Neural progenitor cell (in vitro differentiated cells): ENCODE measurements around the gene GPRC5B. TPM values are rescaled to one million over a fixed set of nuclear protein-coding genes. Genes with fewer than 3 reads are reported as not detected.

Experiments used
- DNase-seq: peaks from one replicate; pipeline ENCODE4 v3.0.0-alpha.2; 2016; ENCODE audit warnings: low spot score
- H2AFZ ChIP-seq: fragments of 200-600 bp; sonication (generic); replicated peaks from 2 replicates; pipeline ENCODE4 v1.6.1; 2016; ENCODE audit warnings: antibody characterized with exemption
- H3F3A ChIP-seq: fragments of 200-600 bp; sonication (generic); 2 replicates; pipeline ENCODE4 v1.6.1; 2016; ENCODE audit warnings: antibody characterized with exemption, low read depth
- H3K27ac ChIP-seq: fragments of 200-600 bp; sonication (generic); 2 replicates; pipeline ENCODE4 v1.5.1; 2016; ENCODE audit warnings: mild to moderate bottlenecking
- H3K27me3 ChIP-seq: fragments of 200-600 bp; sonication (generic); 2 replicates; pipeline ENCODE4 v1.6.1; 2016; ENCODE audit warnings: mild to moderate bottlenecking, moderate library complexity
- H3K36me3 ChIP-seq: fragments of 200-600 bp; sonication (generic); 2 replicates; pipeline ENCODE4 v1.5.1; 2016
- H3K4me1 ChIP-seq: fragments of 200-600 bp; sonication (generic); 2 replicates; pipeline ENCODE4 v1.6.1; 2016; ENCODE audit warnings: mixed run types
- H3K4me2 ChIP-seq: fragments of 200-600 bp; sonication (generic); 2 replicates; pipeline ENCODE4 v1.6.1; 2016
- H3K4me3 ChIP-seq: fragments of 200-600 bp; sonication (generic); 2 replicates; pipeline ENCODE4 v1.5.1; 2016
- H3K79me2 ChIP-seq: fragments of 200-600 bp; sonication (generic); 2 replicates; pipeline ENCODE4 v1.6.1; 2016; ENCODE audit warnings: low read depth
- H3K9ac ChIP-seq: fragments of 200-600 bp; sonication (generic); 2 replicates; pipeline ENCODE4 v1.6.1; 2016
- H3K9me3 ChIP-seq: fragments of 200-600 bp; sonication (generic); 2 replicates; pipeline ENCODE4 v1.5.1; 2016; ENCODE audit warnings: low read depth
- H4K20me1 ChIP-seq: fragments of 200-600 bp; sonication (generic); 2 replicates; pipeline ENCODE4 v1.6.1; 2016; ENCODE audit warnings: low read depth
- H3K27ac Mint-ChIP-seq: 3 replicates; pipeline ENCODE4 v1.8.0; 2021; ENCODE audit warnings: mixed read lengths
- H3K27me3 Mint-ChIP-seq: 2 replicates; pipeline ENCODE4 v1.8.0; 2022; ENCODE audit warnings: low read depth, mild to moderate bottlenecking, inconsistent platforms, moderate library complexity, mixed read lengths; ENCODE audit not compliant: insufficient read depth
- H3K36me3 Mint-ChIP-seq: 3 replicates; pipeline ENCODE4 v1.8.0; 2021; ENCODE audit warnings: mixed read lengths
- H3K4me1 Mint-ChIP-seq: 3 replicates; pipeline ENCODE4 v1.8.0; 2021; ENCODE audit warnings: mixed read lengths
- H3K4me3 Mint-ChIP-seq: 3 replicates; pipeline ENCODE4 v1.8.0; 2021; ENCODE audit warnings: mild to moderate bottlenecking, moderate library complexity, mixed read lengths
- H3K9me3 Mint-ChIP-seq: 3 replicates; pipeline ENCODE4 v1.8.0; 2020; ENCODE audit warnings: mixed read lengths
- EZH2 ChIP-seq: fragments of 200-600 bp; sonication (generic); IDR thresholded peaks from 2 replicates; pipeline ENCODE4 v1.6.1; 2017; ENCODE audit warnings: antibody characterized with exemption, mild to moderate bottlenecking, moderate library complexity
- EZH2phosphoT487 ChIP-seq: fragments of 200-600 bp; sonication (generic); IDR thresholded peaks from 2 replicates; pipeline ENCODE4 v1.6.1; 2017; ENCODE audit warnings: antibody characterized with exemption
- total RNA-seq: library from RNA; depleted of rRNA; stranded (reverse); fragments of >200 nt; gene quantifications from 2 replicates; pipeline ENCODE4 v1.2.3, GENCODE V29; 2015; ENCODE audit warnings: low replicate concordance
- TF ChIP-seq, protein P1 (sequence below): fragments of 200-600 bp; sonication (generic); IDR thresholded peaks from 2 replicates; pipeline ENCODE4 v1.5.1; 2017; ENCODE audit warnings: antibody characterized with exemption, mild to moderate bottlenecking

The GPRC5B gene
- total RNA-seq, 1 donor from 2014 or later = 21.1 TPM

DNA sequence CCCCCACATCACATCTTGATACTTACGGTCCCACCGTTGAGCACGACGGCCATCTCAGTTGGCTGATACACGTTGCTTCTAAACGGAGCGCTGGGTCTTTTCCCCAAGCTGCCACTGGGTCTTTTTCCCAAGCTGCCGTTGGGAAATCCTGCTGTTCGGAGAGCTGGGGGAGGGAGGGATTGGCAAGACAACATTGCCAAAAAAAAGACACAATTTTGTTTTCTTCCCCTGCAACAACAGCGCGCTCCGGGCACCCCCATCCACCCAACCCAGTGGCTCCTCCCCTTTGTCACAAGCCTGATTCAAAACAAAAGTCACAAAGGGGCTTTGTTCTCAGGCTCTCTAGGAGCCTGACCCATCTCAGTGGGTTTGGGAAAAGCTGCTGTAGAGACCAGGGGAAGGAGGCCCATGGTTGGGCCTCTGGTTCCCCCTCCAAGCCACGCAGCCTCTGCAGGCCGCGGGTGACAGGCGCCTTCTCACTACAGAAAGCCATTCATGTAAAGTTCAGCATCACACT, 22.8 kb downstream of the GPRC5B start:
- peak overlapping the region; percentile 99 for H3K27ac Mint-ChIP-seq
- H3K9me3 ChIP-seq = no peaks in the 10 kb centered on the region
- peak overlapping the region; percentile 80 for H3K4me3 Mint-ChIP-seq
- no peak for TF ChIP-seq EZH2phosphoT487
- TF ChIP-seq, protein P1, sequence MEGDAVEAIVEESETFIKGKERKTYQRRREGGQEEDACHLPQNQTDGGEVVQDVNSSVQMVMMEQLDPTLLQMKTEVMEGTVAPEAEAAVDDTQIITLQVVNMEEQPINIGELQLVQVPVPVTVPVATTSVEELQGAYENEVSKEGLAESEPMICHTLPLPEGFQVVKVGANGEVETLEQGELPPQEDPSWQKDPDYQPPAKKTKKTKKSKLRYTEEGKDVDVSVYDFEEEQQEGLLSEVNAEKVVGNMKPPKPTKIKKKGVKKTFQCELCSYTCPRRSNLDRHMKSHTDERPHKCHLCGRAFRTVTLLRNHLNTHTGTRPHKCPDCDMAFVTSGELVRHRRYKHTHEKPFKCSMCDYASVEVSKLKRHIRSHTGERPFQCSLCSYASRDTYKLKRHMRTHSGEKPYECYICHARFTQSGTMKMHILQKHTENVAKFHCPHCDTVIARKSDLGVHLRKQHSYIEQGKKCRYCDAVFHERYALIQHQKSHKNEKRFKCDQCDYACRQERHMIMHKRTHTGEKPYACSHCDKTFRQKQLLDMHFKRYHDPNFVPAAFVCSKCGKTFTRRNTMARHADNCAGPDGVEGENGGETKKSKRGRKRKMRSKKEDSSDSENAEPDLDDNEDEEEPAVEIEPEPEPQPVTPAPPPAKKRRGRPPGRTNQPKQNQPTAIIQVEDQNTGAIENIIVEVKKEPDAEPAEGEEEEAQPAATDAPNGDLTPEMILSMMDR = no peak
- TF ChIP-seq EZH2 = no peak
- no peaks in the 10 kb centered on the region for H3K9me3 Mint-ChIP-seq
- H3K4me1 ChIP-seq = peaks cover 57% of the 10 kb centered on the region
- H3K4me2 ChIP-seq = peak overlapping the region; percentile 75
- no peaks in the 10 kb centered on the region for H3K36me3 ChIP-seq
- H3K4me3 ChIP-seq = peak overlapping the region; percentile 40
- peaks cover 34% of the 10 kb centered on the region for H3K36me3 Mint-ChIP-seq
- DNase-seq = peak; percentile 91
- no peak overlapping the region for H3K9ac ChIP-seq
- H3K27me3 Mint-ChIP-seq = peaks cover 2% of the 10 kb centered on the region
- H3K27ac ChIP-seq = peak overlapping the region; percentile 90
- peaks cover 67% of the 10 kb centered on the region for H3K79me2 ChIP-seq
- peak overlapping the region; percentile 15 for H2AFZ ChIP-seq
- H3K4me1 Mint-ChIP-seq = peaks cover 69% of the 10 kb centered on the region
- no peaks in the 10 kb centered on the region for H3K27me3 ChIP-seq
- H4K20me1 ChIP-seq = peaks cover 10% of the 10 kb centered on the region
- peaks cover 61% of the 10 kb centered on the region for H3F3A ChIP-seq

DNA sequence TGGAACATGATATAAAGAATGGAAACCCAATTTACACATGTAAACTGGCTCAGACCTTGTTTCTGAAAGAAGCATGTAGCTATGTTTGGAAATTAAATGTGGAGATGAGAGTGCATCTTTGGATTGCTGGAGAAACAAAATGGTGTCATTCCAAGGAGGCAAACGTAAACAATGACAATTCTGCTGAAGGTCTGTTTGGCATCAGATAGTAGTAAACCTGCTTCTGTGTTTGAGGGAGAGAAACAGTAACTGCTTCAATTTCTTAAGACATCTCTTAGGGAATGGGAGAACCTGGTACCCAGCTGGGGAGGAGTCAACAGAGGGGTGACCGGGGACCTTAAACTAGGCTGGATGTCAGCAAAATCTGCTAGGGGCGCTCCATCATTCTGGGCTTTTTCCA, 23.5 kb downstream of the GPRC5B start:
- Histone ChIP-seq H3K4me3 (peak overlapping the region; percentile 40), H3K9me3 (no peaks in the 10 kb centered on the region), H4K20me1 (peaks cover 6% of the 10 kb centered on the region), H2AFZ (no peak overlapping the region), H3K4me2 (peak overlapping the region; percentile 75), H3K36me3 (no peaks in the 10 kb centered on the region), H3K79me2 (peaks cover 61% of the 10 kb centered on the region), H3K27me3 (no peaks in the 10 kb centered on the region), H3F3A (peaks cover 68% of the 10 kb centered on the region), H3K4me1 (peaks cover 57% of the 10 kb centered on the region), H3K27ac (peak overlapping the region; percentile 90), H3K9ac (no peak overlapping the region)
- peaks cover 37% of the 10 kb centered on the region for H3K36me3 Mint-ChIP-seq
- no peak for DNase-seq
- H3K4me1 Mint-ChIP-seq = peaks cover 71% of the 10 kb centered on the region
- TF ChIP-seq, protein P1 = no peak
- TF ChIP-seq EZH2phosphoT487 = no peak
- no peak for TF ChIP-seq EZH2
- peak overlapping the region; percentile 80 for H3K4me3 Mint-ChIP-seq
- peaks cover 2% of the 10 kb centered on the region for H3K27me3 Mint-ChIP-seq
- H3K27ac Mint-ChIP-seq = peak overlapping the region; percentile 99
- no peaks in the 10 kb centered on the region for H3K9me3 Mint-ChIP-seq

DNA sequence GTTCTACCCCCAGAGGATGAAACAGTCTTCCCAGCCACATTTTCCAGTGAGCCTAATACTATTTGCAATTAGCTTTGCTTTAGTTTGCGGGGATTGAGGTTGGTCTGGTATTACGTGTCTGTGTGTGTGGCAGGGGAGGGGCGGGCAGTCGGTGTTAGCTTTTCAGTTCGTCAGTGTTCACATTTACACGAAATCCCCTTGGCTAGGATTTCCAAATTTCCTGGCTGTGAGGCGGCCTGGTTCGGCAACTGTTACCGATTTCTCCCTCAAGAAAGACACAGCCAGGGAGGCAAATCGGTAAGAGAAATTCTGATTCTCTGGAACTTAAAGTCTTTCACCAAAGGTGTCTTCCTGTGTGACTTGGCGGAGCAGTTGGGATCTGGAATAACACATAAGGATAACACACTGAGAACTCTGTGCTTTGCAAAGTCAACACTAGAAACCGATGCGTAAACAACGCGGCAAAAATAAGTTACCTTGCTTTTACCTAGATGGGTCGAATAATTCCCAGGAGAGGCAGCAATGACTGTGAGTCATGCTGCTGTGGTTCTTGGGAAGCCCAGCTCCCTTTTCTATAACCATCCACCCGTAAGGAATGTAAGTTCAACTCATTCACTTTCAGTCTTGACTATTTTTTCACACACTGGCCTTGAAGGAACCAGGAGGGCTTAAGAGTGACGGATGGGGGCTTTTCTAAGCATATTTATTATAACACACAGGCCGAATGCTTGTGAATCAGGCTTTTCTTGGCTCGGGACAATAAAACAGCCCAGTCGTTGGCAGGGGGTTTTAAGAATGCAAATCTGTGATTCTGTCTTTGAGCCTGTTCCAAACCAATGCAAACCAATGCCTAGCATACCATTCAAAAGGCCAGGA, 24.2 kb downstream of the GPRC5B start:
- no peak overlapping the region for H3K9ac ChIP-seq
- H3K79me2 ChIP-seq = peaks cover 54% of the 10 kb centered on the region
- Mint-ChIP-seq H3K4me1 (peaks cover 77% of the 10 kb centered on the region), H3K27ac (peak overlapping the region; percentile 99), H3K36me3 (peaks cover 44% of the 10 kb centered on the region), H3K9me3 (no peaks in the 10 kb centered on the region), H3K27me3 (peaks cover 2% of the 10 kb centered on the region), H3K4me3 (peak overlapping the region; percentile 80)
- peak; percentile 56 for DNase-seq
- H3K4me1 ChIP-seq = peaks cover 57% of the 10 kb centered on the region
- no peaks in the 10 kb centered on the region for H3K36me3 ChIP-seq
- TF ChIP-seq, protein P1 = no peak
- TF ChIP-seq EZH2phosphoT487 (no peak), EZH2 (no peak)
- H3K4me2 ChIP-seq = peak overlapping the region; percentile 75
- H4K20me1 ChIP-seq = peaks cover 6% of the 10 kb centered on the region
- no peak overlapping the region for H2AFZ ChIP-seq
- H3K9me3 ChIP-seq = no peaks in the 10 kb centered on the region
- peak overlapping the region; percentile 90 for H3K27ac ChIP-seq
- H3K4me3 ChIP-seq = peak overlapping the region; percentile 40
- H3K27me3 ChIP-seq = no peaks in the 10 kb centered on the region
- H3F3A ChIP-seq = peaks cover 71% of the 10 kb centered on the region
